ENCODE measurements around the gene XPNPEP1.

DNA sequence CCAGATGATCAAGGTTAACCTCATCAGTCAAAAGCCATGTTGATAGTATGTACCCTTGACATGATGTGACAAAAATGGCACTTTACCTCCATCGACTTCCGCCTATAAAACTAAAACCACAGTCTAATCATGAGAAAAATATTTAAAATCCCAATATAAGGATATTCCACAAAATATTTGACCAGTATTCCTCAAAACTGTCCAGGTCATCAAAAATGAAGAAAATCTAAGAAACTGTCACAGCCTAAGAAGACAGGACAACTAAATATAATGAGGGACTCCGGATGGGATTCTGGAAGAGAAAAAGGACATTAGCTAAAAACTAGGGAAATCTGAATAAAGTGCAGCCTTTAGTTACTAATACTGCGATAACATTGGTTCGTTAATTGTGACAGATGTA is 67.6 kb downstream of the XPNPEP1 start:
- TF ChIP-seq, protein P1, sequence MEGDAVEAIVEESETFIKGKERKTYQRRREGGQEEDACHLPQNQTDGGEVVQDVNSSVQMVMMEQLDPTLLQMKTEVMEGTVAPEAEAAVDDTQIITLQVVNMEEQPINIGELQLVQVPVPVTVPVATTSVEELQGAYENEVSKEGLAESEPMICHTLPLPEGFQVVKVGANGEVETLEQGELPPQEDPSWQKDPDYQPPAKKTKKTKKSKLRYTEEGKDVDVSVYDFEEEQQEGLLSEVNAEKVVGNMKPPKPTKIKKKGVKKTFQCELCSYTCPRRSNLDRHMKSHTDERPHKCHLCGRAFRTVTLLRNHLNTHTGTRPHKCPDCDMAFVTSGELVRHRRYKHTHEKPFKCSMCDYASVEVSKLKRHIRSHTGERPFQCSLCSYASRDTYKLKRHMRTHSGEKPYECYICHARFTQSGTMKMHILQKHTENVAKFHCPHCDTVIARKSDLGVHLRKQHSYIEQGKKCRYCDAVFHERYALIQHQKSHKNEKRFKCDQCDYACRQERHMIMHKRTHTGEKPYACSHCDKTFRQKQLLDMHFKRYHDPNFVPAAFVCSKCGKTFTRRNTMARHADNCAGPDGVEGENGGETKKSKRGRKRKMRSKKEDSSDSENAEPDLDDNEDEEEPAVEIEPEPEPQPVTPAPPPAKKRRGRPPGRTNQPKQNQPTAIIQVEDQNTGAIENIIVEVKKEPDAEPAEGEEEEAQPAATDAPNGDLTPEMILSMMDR (IDR thresholded peaks at IDR 0.05; ENCODE audit: insufficient read depth, low read length, poor library complexity, severe bottlenecking): no peak
- TF ChIP-seq EZH2phosphoT487 (conservative IDR thresholded peaks at IDR 0.05; ENCODE audit: low read length): no peak

Measured in SU-DHL-6 (cell line).